Panc1 (cell line): ENCODE data around the gene NCK2.

Source experiments
- CTCF ChIP-seq: fragments of 450-650 bp; IDR thresholded peaks from 2 replicates; pipeline ENCODE4 v1.5.1; 2017; ENCODE audit warnings: mild to moderate bottlenecking
- POLR2AphosphoS5 ChIP-seq: IDR thresholded peaks from 2 replicates; pipeline ENCODE4 v1.6.1; 2012; ENCODE audit warnings: mild to moderate bottlenecking, low read depth, low read length, moderate library complexity
- REST ChIP-seq, 2 experiments: IDR thresholded peaks; 2 replicates each; pipeline ENCODE4 v1.6.1; 2011 to 2012; ENCODE audit warnings: low read depth in 2 of 2, control low read depth in 1 of 2, low read length in 1 of 2, mild to moderate bottlenecking in 1 of 2, moderate library complexity in 1 of 2; ENCODE audit not compliant: insufficient read depth in 1 of 2
- SIN3A ChIP-seq: IDR thresholded peaks from 2 replicates; pipeline ENCODE4 v1.6.1; 2012; ENCODE audit warnings: low read depth, mild to moderate bottlenecking, low read length, moderate library complexity, borderline replicate concordance; ENCODE audit not compliant: insufficient read depth
- TCF7L2 ChIP-seq: IDR thresholded peaks from 2 replicates; pipeline ENCODE4 v1.6.1; 2011; ENCODE audit warnings: mild to moderate bottlenecking, low read depth, low read length, inconsistent platforms

DNA sequence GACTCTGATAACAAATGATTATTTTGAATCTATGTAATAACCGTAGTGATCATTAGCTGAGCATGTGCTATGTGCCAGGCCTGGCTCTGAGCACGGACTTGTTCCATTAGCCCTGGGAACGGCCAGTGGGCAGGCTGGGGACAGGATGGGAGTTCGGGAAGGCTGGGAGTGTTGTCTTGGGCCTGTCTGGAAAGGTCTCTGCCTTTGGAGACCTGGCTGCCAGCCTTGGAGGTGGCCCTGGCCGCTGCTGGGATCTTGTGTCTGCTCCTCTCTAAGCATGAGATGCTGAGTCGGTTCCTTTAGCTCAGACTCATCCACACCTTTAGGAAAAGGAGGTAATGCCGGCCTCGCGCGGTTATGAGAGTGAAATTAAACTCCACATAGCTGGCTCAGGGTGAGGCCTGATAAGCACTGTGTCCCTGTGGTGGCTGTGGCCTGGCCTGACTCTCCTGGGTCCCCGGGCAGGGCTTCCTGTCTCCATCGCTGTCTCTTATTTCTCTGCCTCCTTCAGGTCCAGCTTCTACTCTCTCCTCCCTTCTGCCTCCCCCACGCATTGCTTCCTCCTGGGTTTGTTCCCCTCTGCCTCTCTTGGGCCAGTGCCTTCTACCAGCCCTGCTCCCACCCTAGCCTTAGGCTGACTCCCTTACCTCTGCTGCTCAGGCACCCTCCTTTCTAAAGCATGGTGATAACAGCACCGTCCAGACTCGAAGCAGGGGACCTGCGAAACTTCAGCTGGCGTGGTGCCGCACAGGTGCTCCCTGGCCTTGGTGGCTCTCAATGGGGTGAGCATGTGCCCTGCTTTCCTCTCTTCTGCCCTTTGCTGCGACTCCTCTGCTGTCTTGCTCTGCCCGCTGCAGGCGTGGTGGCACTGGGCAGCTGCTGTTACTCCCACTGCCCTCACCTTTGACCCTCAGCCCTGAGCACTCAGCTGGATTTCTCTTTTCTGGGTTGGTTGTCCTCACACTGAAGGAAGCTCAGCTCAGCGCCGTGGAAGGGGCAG, 41.8 kb downstream of the NCK2 start:
- no peak for TF ChIP-seq CTCF
- no peak for TF ChIP-seq REST (IDR thresholded peaks at IDR 0.05; ENCODE audit: insufficient read depth in 1 of 2, low read depth in 2 of 2, low read length in 1 of 2)
- no peak for TF ChIP-seq POLR2AphosphoS5
- TF ChIP-seq TCF7L2 = no peak
- no peak for TF ChIP-seq SIN3A
